Measurements from ENCODE around the gene ADCK1. TPM values are rescaled to one million over a fixed set of nuclear protein-coding genes. Genes with fewer than 3 reads are reported as not detected.

Gene ADCK1
- total and polyA plus RNA-seq, 9 of the 15 experiments (the other 6 are each of a cell fraction or from before 2014, with no cell fraction given): 2.8 to 8.9 (median 4.3) TPM

GRCh38 chr14:77961847-77962580 lies 162.1 kb downstream of the ADCK1 start (continued):
- TF ChIP-seq CHAMP1 (IDR thresholded peaks at IDR 0.05) (no peak), TEAD4 (IDR thresholded peaks at IDR 0.05; ENCODE audit: low read length) (no peak), TEAD4 (CRISPR knock-in tag; IDR thresholded peaks at IDR 0.05; ENCODE audit: borderline replicate concordance) (no peak), TGIF2 (CRISPR knock-in tag; IDR thresholded peaks at IDR 0.05) (no peak), ZNF384 (IDR thresholded peaks at IDR 0.05; ENCODE audit: low read depth, low read length) (peak; percentile 77), MCM2 (IDR thresholded peaks at IDR 0.05; ENCODE audit: low read depth) (no peak), ZNF197 (CRISPR knock-in tag; IDR thresholded peaks at IDR 0.05; ENCODE audit: low read depth) (no peak), TBP (optimal IDR thresholded peaks at IDR 0.05; ENCODE audit: low read depth, low read length) (no peak), CEBPG (CRISPR knock-in tag; IDR thresholded peaks at IDR 0.05) (no peak), CEBPG (tag; conservative IDR thresholded peaks at IDR 0.05 in 1 of 2, IDR thresholded peaks at IDR 0.05 in 1 of 2) (0 out of 4 replicates have a peak, but pooled peaks of 1 of the 2 experiments have one; percentile 8), ETS1 (conservative IDR thresholded peaks at IDR 0.05; ENCODE audit: control insufficient read depth, low read depth, low read length) (no peak), CBX2 (IDR thresholded peaks at IDR 0.05; ENCODE audit: insufficient read depth, low read length, poor library complexity, severe bottlenecking) (no peak), ZNF253 (CRISPR knock-in tag; conservative IDR thresholded peaks at IDR 0.05) (no peak), ZNF639 (CRISPR knock-in tag; conservative IDR thresholded peaks at IDR 0.05 in 1 of 2, IDR thresholded peaks at IDR 0.05 in 1 of 2) (no peak), ZBTB1 (CRISPR knock-in tag; IDR thresholded peaks at IDR 0.05; ENCODE audit: borderline replicate concordance, low read depth) (no peak), ELK3 (CRISPR knock-in tag; IDR thresholded peaks at IDR 0.05) (no peak), FIP1L1 (IDR thresholded peaks at IDR 0.05; ENCODE audit: low read depth, low read length, poor library complexity, severe bottlenecking) (no peak), NFE2L1 (tag; IDR thresholded peaks at IDR 0.05; ENCODE audit: borderline replicate concordance, low read depth) (no peak), TAL1 (IDR thresholded peaks at IDR 0.05) (no peak), NCOR1 (IDR thresholded peaks at IDR 0.05) (no peak), PYGO2 (tag; IDR thresholded peaks at IDR 0.05) (no peak)

All from K562 (cell line).